GOT3 (cell line): ENCODE measurements around the gene MEGF8.

Source experiments
- DNase-seq: peaks from one replicate; lab custom pipeline; 2025; ENCODE audit warnings: mixed read lengths; lab: John Stamatoyannopoulos, UW

The MEGF8 gene, protein sequence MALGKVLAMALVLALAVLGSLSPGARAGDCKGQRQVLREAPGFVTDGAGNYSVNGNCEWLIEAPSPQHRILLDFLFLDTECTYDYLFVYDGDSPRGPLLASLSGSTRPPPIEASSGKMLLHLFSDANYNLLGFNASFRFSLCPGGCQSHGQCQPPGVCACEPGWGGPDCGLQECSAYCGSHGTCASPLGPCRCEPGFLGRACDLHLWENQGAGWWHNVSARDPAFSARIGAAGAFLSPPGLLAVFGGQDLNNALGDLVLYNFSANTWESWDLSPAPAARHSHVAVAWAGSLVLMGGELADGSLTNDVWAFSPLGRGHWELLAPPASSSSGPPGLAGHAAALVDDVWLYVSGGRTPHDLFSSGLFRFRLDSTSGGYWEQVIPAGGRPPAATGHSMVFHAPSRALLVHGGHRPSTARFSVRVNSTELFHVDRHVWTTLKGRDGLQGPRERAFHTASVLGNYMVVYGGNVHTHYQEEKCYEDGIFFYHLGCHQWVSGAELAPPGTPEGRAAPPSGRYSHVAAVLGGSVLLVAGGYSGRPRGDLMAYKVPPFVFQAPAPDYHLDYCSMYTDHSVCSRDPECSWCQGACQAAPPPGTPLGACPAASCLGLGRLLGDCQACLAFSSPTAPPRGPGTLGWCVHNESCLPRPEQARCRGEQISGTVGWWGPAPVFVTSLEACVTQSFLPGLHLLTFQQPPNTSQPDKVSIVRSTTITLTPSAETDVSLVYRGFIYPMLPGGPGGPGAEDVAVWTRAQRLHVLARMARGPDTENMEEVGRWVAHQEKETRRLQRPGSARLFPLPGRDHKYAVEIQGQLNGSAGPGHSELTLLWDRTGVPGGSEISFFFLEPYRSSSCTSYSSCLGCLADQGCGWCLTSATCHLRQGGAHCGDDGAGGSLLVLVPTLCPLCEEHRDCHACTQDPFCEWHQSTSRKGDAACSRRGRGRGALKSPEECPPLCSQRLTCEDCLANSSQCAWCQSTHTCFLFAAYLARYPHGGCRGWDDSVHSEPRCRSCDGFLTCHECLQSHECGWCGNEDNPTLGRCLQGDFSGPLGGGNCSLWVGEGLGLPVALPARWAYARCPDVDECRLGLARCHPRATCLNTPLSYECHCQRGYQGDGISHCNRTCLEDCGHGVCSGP (N-terminal part only)

DNA sequence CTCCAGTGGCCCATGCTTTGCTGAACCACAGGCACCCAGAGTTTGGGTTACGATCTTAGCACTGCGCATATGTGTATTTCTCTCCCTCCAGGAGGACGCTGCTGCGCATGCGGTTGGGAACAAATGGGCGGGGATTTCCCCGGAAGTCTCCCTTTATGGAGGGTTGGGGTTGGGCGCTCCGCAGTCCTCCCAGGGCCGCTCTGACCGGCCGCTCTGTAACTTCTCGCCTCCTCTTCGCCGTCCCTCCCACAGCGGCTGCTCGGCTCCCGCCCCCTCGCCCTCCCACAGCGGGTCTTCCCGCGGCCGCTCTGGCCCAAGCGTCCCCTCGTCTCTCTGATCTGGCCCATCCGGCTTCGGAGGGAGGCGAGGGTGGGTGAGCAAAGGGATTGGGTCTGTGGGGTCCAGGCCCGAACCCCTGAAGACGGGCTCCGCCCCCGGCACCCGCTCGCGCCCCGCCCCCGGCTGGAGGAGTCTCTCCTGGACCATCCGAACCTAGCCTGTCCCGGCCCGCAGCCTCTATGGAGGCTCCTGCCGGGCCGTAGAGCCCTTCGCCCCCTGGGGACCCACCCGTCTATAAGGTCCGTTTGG, at the start of gene MEGF8:
MEGF8 (plus strand) TSS at position 328 of the 588 bp plus-strand sequence. CDS start 609 bp downstream, outside the sequence.
- peak; percentile 90 for DNase-seq

DNA sequence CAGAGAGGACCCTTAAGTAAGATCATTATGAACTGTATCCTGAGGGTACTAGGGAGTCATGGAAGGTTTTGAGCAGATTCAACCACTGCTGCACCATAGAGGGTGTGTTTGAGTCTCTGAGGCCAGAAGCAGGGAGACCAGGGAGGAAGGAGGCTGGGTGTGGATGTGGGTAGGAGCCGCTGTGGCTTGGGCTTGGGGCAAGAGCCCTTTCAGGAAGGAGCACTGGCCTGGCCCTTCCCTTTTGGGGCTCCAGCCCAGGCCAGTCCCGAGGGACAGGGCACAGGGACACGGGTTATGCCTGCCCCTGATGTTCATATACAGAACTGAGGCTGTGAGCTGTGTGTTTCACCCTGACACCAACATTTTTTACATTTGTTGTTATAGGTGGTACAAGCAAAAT, 49.2 kb upstream of the MEGF8 start:
- no peak for DNase-seq

DNA sequence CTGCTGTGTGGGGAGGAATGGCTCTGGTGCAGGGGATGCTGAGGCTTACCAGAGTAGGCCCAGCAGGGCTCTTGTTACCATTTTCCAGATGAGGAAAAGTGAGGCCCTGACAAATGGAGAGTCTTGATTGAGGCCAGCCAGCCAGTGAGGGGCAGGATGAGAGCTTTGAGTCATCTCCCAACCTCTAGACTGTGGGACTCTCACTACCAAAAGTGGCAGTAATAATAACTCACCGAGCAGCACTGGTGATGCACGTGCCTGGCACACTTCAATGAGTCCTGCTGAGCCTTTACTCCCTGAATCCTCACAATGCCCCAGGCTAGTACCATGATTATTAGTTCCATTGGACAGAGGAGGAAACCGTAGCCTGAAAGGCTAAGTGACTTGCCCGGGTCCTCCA, 48.6 kb upstream of the MEGF8 start:
- DNase-seq: no peak

DNA sequence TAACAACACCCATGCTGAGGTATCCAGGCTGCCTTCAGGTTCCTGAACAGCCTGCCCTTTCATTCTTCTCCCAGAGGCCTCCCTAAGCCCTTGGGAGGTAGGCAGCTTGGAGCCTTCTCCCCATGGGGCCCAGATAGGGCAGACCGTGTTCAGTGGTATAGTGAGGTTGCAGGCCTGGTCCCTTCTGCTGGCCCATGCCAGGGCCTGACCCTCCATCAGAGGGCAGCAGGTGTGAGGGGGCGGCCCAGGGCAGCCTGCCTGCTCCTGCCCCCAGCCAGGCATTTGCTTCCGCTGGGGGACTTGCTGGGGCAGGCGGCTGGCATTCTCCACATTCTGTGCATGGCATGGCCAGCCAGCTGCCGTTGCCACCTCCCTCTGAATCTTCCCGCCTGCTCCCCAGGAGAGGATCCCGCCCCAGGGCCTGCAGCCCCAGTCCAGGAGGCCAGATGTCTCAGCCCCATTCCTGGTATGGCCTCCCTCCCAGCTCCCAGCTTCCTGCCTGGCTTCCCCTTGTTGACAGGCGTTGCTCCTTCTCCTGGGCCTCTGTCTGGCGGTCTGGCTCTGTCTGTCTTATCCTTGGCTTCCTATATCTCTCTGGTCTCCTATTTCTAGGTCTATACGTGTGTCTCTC, 47.5 kb upstream of the MEGF8 start:
- DNase-seq: no peak

DNA sequence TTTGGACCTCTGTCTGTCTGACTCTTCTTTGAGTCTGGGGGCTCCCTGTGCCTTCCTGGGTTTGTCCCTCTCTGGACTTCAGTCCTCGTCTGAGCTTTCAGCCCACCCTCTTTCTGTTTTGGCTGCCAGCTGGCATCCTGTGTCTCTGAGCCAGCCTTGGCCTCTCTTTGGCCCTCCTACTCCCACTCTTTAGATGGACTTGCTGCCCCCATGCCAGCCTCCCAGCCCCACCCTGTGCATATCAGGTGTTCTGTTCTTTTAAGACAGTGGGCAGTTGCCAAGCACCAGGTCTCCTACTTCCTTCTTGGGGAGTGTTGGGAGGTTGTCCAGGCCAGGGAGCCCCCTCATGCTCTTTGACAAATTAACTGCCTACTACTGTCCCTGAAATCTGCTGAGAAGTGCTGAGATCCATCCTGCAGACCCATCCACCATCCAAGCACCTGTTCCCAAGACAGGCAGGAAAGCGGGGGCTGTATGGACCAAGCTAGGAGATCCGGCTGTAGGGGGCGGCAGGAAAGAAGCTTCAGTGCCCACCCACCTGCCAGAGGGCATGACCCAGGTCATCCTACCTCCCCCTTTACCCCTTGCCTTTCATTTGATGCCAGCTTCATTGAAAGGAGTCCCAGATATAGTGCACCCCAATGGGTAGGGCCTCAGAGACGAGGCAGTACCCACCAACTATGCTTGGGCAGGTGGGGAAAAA, 46.8 kb upstream of the MEGF8 start:
- DNase-seq: no peak

DNA sequence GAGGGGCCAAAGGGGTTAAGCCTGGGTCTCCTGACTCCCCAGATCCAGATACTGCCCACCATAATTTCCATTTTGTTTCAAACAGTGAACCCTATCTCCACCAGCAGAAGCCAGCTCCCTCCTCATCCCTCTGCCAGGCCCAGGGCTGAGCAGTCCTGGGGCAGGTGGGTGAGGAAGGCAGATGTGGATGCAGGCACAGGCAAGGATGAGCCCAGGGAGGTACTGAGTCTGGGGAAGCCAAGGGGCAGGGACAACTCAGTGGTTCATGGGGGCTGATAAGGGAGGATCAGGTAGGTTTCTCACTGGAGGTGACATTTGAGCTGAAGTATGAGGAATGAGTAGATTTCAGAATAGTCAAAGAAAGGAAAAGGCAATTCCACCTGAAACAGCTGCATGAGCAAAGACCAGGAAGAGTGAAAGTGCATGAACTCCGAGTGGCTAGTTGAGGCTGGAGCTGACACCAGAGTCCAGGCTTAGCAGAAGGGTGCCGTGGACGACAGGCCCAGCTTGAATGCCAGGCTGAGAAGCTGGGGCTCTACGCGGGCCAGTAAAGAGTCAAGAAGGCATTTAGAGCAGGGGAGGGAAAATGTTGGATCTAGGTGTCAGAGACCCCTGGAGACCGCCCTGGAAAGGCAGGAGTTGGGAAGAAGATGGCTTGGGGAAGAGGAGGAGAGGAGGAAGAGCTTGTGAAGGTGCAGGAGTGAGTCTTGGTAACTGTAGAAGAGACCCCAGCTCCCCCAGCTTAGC, 46.1 kb upstream of the MEGF8 start:
- no peak for DNase-seq

DNA sequence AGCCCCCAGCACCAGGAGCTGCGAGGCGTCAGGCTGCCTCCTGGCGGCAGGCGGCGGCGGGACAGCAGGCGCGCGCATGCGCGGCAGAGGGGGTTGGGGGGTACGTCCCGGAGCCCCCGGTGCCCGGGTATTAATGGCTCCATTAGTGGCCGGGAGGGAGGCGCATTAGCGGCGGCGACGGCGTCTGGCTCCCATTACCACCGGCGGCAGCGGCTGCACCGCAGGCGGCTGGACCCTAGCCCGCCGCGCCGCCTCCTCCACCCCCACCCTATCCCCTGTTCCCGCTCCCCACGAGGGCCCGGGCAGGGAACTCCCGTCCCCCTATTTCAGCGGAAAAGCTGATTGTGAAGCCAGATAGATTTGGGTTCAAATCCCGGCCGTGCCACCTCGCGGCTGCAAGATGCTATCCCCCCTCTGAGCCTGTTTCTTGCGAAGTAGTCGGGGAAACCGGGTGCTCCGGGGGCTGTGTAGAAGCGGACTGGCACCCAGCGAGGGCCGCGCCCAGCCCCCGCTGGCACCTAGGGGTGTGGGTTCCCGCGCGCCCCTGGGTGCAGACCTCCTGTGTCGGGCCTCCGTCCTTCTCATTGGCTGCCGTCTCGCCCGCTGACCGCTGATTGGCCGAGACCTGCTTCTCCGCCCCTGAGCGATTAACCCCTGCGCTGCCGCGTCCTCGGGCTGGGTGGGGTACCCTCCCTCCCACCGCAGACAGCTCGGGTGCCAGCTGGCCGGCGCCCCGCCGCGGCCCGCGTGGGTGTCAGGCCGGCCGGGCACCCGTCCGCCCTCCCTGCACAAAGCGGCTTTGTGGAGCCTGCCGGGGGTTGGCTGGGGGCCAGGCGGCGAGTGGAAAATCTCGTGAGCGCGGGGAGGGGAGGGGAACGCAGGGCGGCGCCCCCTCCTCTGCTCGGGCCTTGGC, 45.3 kb upstream of the MEGF8 start:
- peak; percentile 65 for DNase-seq

DNA sequence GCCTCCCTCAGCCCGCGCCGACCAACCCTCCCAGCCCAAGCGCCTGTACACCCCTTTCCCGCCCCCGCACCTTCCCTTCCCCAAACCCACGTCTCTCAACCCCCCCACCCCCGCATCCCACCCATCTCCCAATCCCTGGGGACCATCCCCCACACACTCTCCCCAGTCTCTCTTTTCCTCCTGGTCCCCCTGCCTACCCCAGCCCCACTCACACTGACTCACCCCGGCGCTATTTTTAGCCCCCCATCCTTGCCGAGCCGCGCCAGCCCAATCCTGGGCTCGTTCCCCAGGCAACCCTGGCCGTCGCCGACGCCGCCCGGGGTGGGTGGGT, 44.7 kb upstream of the MEGF8 start:
- no peak for DNase-seq

DNA sequence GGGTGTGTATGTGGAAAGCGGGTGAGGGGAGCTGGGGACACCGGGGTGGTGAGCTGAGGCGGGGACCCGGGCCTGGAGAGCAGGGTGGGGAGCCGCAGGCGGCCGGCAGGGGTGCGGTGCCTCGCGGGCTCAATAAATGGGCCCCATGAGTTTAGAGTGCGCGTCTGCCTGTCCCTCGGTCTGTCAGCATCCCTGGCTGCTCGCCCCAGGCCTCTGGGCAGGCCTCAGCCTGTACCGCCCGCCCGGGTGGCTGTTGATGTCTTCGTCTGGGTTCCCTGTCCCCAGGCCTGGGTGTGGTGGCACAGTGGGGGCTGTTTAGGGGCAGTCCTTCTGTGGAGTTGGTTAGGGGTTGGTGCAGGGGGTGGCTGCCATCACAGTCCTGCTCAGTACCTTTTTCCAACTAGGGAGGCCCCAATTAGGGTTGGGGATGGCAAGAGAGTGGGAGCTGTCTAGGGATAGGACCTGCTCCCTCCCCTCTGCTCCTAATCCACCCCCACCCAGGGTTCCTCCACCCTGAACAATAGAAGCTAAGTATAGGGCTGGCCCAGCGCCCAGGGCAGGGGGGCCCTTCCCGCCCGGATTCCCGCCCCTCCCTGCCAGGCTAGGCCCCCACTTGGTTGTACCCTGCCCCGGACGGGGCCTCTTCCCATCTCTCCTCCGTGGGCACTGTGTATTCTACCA, 44.1 kb upstream of the MEGF8 start:
- DNase-seq: no peak

DNA sequence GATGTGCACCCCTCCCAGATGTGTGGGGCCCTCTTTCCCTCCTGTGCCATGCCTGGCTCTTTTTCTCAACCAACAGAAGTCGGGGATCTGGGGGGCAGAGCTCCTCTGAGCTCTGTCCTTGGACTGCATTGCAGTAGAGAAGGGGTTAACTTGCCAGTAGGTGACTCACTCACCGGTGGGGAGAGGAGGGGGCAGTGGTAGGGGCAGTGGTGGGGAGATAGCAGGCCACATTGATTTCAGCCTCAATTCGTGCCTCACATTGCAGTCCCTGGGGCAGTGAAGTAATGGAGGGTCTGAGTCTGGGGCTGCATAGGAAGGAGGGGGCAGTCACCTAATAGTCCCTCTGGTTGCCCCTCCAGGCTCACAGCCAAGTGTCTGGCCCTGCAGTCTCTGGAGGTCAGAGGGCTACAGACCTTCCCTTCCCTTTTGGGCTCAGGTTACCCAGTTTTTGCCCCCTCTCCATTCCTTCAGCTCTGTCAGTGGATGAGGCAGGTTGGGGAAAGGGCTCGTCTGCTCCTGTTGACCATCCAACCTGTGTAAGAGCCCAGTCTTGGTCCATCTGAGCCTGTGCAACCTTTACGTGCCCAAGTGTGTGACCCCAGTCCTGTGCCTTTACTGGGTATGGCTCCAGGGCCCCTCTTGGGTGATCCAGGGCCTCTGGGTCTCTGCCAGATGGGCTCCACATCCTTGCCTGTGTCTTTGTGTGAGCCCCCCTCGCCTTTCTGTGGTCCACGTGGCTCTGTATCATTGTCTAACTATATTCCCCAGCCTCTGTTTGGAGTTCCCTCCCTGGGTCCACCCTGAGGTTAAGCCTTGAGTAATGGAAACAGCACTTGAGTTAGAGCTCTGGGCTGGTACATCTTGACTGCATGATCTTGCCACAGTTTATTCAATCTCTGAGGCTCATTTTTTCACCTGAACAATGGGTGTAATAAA, 43.3 kb upstream of the MEGF8 start:
- no peak for DNase-seq

DNA sequence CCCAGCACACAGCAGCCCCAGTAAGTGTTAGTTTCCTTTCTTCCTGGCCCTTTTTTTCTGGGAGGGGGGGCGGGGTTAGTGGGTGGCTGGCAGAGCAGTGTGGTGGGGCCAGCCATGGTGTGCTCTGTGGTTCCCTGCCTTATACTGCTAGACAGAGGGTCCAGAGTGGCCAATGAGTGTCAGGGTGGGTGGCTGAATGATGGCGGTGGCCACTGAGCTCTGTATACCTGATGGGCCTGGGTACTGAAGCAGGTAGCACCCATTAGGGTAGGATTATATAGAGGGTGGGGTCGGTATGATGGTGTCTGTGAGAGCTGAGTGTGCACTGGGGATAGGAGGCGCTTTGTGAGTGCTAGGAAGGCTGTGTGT, 42.6 kb upstream of the MEGF8 start:
- no peak for DNase-seq

DNA sequence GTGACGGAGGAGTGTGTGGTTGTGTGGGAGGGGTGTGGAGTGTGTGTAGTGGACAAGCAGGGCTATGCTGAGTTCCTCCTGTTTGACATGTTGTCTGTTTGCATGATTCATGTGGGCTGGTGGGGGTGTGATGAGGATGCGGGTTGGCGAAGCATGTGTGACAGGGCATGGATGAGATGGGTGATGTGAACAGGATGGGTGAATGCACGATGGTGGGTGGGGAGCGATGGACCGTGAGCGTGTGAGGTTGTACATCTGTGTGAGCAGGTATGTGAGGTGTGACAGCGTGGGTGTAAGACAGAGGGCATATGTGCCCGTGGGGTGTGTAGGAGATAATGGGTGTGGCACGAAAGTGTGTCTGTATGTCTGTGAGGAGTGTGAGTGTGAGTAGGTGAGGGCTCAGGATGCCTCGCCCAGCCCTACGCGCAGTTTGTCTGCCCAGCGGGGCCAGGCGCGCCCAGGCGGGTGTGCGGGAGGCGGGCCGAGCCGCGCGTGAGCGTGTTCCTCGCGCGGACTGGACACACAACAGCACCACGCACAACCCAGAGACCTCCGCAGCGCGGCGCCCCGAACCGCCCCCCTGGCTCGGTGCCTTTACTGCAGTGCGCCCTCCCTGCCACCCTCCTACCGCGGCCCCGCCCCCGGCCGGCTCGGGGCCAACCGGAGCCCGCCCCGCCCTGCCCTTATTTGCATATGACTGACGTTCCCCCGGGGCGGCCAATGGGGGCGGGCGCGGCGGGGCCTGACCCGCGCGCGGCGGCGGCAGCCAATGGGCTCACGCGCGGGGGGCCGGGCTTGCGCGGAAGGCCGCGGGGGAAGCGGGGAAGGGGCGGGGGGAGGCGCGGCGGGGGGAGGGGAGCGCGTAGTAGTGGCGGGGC, 42.0 kb upstream of the MEGF8 start:
- peak; percentile 83 for DNase-seq

DNA sequence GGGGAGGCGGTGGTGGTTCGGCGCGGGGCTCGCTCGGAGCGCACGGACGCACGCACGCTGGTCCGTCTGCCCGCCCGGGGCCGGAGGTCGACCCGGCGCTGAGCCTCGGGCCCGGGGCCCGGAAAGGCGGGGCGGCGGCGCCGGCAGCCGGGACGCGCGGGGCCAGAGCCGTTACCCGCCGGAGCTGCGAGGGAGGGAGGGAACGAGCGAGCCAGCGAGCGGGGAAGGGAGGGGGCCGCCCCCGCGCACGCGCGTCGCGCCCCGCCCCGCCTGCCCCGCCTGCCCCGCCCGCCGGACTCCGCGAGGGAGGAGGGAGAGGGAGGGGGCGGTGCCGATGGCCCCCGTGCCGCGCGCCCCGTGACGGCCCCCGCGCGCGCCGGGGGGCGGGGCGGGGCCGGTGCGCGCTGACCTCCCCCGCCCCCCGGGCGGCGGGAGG, 41.4 kb upstream of the MEGF8 start:
- peak; percentile 78 for DNase-seq

DNA sequence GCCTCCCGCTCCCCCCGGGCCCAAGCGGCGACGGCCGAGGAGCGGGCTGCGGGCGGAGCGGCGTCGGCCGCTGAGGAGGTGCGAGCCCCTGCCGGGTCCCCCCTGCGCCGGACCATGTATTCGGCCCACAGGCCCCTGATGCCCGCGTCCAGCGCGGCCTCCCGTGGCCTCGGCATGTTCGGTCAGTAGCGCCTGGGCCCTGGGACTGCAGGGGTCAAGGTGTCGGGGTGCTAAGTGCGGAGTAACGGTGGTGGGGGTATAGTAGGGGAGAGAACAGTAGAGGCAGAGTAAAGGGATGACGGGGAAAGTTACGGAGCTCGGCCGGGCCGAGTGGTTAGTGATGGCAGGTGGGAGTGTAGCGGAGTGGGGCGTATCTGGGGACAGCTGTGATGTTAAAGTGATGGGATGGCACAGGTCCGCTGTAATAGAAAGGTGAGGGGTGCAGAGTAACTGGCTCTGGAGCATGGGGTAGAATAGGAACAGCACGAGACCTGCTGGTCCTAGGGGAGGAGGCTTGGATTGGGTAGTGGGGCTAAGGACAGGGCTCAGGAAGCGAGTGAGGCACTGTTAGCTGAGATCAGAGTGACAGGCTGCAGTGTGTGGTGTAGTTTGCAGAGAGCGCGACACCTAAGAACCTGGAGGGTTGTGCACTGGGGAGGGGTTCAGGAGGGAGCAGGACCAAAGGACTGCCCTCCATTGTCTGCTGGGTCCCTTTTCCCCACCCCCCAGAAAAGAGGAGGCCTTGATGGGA, 40.7 kb upstream of the MEGF8 start:
- no peak for DNase-seq

DNA sequence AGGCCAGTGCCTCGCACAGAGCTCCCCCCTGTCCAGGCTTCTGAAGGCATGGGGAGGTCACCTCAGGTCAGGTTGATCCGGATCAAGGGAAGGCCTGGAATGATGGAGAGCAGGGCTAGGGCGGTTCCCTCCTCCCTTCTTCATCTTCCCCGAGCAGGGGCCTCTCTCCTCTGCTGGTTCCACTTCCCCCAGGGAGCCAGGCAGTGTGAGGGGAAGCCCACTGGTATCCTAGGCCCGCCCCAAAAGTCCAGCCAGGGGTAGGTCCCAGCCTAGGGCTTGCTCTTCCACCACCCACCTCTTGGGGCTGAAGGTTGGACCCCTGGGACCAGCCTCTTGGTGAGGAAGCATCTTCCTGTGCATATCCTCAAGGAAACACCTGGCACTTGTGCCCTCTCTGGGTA, 39.9 kb upstream of the MEGF8 start:
- no peak for DNase-seq

DNA sequence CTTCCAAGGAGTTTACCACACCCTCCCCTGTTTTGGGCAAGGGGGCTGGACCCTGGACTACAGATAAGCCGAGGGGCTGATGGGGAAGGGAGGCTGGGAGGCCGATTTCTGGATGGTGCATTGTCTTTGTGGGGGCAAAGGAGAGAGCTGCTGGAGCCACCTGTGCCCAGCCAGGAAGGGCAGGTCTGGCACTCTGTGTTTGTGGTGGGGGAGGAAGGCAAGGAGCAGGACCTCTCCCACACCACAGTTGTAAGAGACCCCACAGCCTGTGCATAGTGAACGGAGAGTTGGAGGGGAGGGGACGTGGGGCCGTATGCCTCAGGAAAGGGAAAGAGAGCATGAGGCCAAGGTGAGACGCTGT, 39.5 kb upstream of the MEGF8 start:
- no peak for DNase-seq
